Loucy (cell line): ENCODE measurements around the gene OR10G4.

Experiments used
- EZH2phosphoT487 ChIP-seq: fragments of 200-600 bp; IDR thresholded peaks from 2 replicates; pipeline ENCODE4 v1.6.1; 2018; ENCODE audit warnings: antibody characterized with exemption, mild to moderate bottlenecking, moderate library complexity, borderline replicate concordance
- TF ChIP-seq, protein P1 (sequence below): fragments of 200-600 bp; sonication (generic); conservative IDR thresholded peaks from 2 replicates; pipeline ENCODE4 v1.5.1; 2014; ENCODE audit warnings: mild to moderate bottlenecking, antibody characterized with exemption, low read length

DNA sequence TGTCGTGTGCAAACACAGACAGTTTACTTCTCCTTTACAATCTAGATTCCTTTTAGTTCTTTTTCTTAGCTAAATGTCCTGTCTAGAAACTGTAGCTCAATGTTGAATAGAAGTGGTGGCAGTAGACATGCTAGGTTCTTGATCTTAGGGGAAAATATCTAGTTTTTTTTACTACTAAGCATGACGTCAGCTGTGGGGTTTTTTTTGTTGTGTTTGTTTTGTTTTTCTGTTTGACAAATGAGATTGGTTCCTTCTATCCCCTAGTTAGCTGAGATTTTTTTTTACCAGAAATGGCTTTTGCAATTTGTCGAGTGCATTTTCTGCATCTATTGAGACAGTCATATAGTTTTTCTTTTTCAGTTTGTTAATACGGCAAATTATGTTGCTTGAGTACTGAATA, 30.6 kb downstream of the OR10G4 start:
- TF ChIP-seq, protein P1, sequence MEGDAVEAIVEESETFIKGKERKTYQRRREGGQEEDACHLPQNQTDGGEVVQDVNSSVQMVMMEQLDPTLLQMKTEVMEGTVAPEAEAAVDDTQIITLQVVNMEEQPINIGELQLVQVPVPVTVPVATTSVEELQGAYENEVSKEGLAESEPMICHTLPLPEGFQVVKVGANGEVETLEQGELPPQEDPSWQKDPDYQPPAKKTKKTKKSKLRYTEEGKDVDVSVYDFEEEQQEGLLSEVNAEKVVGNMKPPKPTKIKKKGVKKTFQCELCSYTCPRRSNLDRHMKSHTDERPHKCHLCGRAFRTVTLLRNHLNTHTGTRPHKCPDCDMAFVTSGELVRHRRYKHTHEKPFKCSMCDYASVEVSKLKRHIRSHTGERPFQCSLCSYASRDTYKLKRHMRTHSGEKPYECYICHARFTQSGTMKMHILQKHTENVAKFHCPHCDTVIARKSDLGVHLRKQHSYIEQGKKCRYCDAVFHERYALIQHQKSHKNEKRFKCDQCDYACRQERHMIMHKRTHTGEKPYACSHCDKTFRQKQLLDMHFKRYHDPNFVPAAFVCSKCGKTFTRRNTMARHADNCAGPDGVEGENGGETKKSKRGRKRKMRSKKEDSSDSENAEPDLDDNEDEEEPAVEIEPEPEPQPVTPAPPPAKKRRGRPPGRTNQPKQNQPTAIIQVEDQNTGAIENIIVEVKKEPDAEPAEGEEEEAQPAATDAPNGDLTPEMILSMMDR: no peak
- no peak for TF ChIP-seq EZH2phosphoT487
